ENCODE results near the gene SERGEF. TPM values are rescaled to one million over a fixed set of nuclear protein-coding genes. Genes with fewer than 3 reads are reported as not detected.

The SERGEF gene
- total RNA-seq, result 10 to 100 TPM; 28.8 to 50.4 (median 44.6) TPM
- 10 to 100 TPM; 24.0 to 30.7 (median 30.6) TPM for polyA plus RNA-seq

- H3K4me3 ChIP-seq, result peak within 1 kb of the TSS; percentile 60 to 91 (median 76)
- no peaks in the 10 kb centered on the region for H3K9me3 ChIP-seq
- peak; percentile 52 to 93 (median 72) for TF ChIP-seq POLR2AphosphoS5 (IDR thresholded peaks at IDR 0.05)
- TF ChIP-seq EP300 (IDR thresholded peaks at IDR 0.05), result no peak
- TF ChIP-seq POLR2A (IDR thresholded peaks at IDR 0.05), result peak; percentile 58 to 80
- TF ChIP-seq CTCF (IDR thresholded peaks at IDR 0.05), result peak in 1 of 4 experiments; percentile 10
- peak; percentile 95 for DNase-seq
- H3K27ac ChIP-seq, result peak within 1 kb of the TSS; percentile 84 to 89 (median 86)
- intact Hi-C loops (cut with DNase I), result loop anchor here (2.0 to 10.0 kb wide), 3 partner anchors 94 to 938 kb away; partner anchors contain the start of genes RPS13, SAAL1 and TMEM86A
- no peaks in the 10 kb centered on the region for H3K27me3 ChIP-seq
- peaks cover 0 to 16% (median 9%) of the 10 kb centered on the region in 4 donors for H3K4me1 ChIP-seq
- WGBS, 2 donors, result 0 to 1% methylated on average over 93 of the region's 93 CpGs
- H3K36me3 ChIP-seq, result no peaks in the 10 kb centered on the region
Measured at GRCh38 chr11:18012906-18013781, at the start of gene SERGEF. SERGEF (minus strand) TSS chr11:18013047; CDS start chr11:18013010, 37 bp downstream.

DNA sequence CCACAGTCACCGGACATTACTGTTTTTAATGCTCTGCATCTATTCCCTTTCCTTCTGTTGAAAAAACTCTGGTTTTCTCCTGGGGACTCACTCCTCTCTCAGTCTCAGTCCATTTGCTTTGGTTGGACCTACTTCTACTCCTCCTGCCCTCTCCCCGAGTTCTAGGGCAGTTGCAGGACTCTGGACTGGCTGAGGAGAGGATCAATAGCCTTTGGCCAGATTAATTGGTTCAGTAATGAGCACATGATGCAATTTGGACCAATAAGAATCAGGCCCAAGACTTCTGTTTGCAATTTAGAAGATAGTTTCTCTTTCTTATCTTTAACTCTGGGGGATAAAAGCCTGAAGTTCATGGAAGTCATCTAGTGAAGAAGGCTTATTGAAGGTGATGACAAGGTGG, 48.5 kb upstream of the SERGEF start:
- H3K27me3 ChIP-seq, result no peaks in the 10 kb centered on the region
- 78 to 92% methylated on average over 2 of the region's 2 CpGs for WGBS, 2 donors
- H3K27ac ChIP-seq, result no peak overlapping the region
- DNase-seq, result no peak
- H3K4me1 ChIP-seq, result no peaks in the 10 kb centered on the region
- intact Hi-C loops (cut with DNase I), result no loop called here
- no peaks in the 10 kb centered on the region for H3K36me3 ChIP-seq
- no peak for TF ChIP-seq POLR2AphosphoS5 (IDR thresholded peaks at IDR 0.05)
- TF ChIP-seq CTCF (IDR thresholded peaks at IDR 0.05), result no peak
- TF ChIP-seq POLR2A (IDR thresholded peaks at IDR 0.05), result no peak
- no peak for TF ChIP-seq EP300 (IDR thresholded peaks at IDR 0.05)
- H3K9me3 ChIP-seq, result no peaks in the 10 kb centered on the region
- no peak overlapping the region for H3K4me3 ChIP-seq

DNA sequence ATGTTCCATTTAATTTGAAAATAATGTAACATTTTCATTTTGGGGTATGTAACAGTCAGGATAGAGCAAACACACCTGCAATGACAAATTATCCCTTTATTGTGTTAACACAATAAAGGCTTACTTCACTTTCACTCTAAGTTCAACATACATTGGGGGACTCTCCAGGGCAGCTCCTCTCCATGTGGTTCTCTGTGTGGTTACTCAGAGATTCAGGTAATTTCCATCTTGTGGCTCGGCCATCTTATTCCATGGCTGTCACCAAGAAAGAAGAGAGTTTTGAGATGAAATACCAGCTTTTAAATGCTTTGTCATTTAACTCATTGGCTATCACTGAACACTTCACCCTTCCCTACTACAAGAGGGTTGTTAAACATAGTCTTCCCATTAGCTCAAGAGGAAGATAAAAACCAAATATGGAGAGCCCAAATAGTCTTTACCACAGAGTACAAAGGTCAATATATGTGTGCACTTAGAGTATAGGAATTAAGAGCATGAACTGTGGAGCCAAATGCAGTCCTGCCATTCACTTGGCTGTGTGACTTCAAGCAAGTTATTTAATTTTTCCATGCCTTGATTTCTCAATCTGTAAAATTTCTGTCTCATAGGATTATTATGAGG, 43.8 kb upstream of the SERGEF start:
- no peak for DNase-seq
- intact Hi-C loops (cut with DNase I), result no loop called here
- WGBS, 2 donors, result 90 to 95% methylated on average over 1 of the region's 1 CpG
- no peak overlapping the region for H3K27ac ChIP-seq
- no peaks in the 10 kb centered on the region for H3K27me3 ChIP-seq
- H3K36me3 ChIP-seq, result no peaks in the 10 kb centered on the region
- no peak overlapping the region for H3K4me3 ChIP-seq
- no peaks in the 10 kb centered on the region for H3K4me1 ChIP-seq
- no peak for TF ChIP-seq POLR2A (IDR thresholded peaks at IDR 0.05)
- no peak for TF ChIP-seq CTCF (IDR thresholded peaks at IDR 0.05)
- TF ChIP-seq EP300 (IDR thresholded peaks at IDR 0.05), result no peak
- no peak for TF ChIP-seq POLR2AphosphoS5 (IDR thresholded peaks at IDR 0.05)
- H3K9me3 ChIP-seq, result no peaks in the 10 kb centered on the region

DNA sequence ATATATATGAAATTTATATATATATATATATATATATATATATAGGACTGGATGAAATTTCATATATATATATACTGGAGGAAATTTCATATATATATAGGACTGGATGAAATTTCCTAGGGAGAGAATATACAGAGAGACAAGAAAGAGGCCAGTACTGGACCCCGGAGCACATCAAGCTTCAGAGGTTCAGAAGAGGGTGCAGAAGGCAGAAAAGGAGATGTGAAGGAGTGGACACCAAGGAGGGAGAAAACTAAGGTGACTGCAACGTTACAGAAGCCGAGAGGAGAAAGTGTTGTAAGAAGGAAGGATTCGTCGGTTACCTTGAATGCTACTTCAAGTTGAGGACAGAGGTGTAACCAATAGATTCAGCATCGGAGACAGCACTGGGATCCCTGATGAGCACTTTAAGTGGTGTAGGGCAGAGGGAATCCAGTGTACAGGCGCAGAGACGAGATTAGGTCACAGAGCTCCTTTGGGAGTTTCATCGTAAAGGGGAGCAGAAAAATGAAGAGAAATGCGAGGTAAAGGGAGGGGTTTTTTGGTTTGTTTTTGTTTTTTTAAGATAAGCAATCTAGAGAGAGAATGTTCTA, 41.8 kb upstream of the SERGEF start:
- Histone ChIP-seq H3K9me3 (no peaks in the 10 kb centered on the region), H3K36me3 (no peaks in the 10 kb centered on the region), H3K4me3 (no peak overlapping the region), H3K27ac (no peak overlapping the region), H3K4me1 (no peaks in the 10 kb centered on the region), H3K27me3 (no peaks in the 10 kb centered on the region)
- intact Hi-C loops (cut with DNase I), result no loop called here
- TF ChIP-seq CTCF (IDR thresholded peaks at IDR 0.05), result no peak
- TF ChIP-seq EP300 (IDR thresholded peaks at IDR 0.05), result no peak
- no peak for TF ChIP-seq POLR2AphosphoS5 (IDR thresholded peaks at IDR 0.05)
- no peak for TF ChIP-seq POLR2A (IDR thresholded peaks at IDR 0.05)
- DNase-seq, result no peak
- WGBS, 2 donors, result 78 to 88% methylated on average over 10 of the region's 10 CpGs
